GM19043 (cell line): ENCODE results near the gene PRPSAP1.
A peak's percentile ranks its signal among the peaks of the same experiment; 100 is the strongest.
"Not testable (repeated sequence)": the region's sequence is repeated elsewhere in the genome, so short reads cannot be mapped to it uniquely, and the experiment has no call there.

Experiments used
- ATAC-seq: cut with Tn5 transposase; IDR thresholded peaks from one replicate; pipeline ENCODE4 v1.9.1; 2021; ENCODE audit warnings: low read depth; ENCODE audit not compliant: unreplicated experiment

Gene PRPSAP1

DNA sequence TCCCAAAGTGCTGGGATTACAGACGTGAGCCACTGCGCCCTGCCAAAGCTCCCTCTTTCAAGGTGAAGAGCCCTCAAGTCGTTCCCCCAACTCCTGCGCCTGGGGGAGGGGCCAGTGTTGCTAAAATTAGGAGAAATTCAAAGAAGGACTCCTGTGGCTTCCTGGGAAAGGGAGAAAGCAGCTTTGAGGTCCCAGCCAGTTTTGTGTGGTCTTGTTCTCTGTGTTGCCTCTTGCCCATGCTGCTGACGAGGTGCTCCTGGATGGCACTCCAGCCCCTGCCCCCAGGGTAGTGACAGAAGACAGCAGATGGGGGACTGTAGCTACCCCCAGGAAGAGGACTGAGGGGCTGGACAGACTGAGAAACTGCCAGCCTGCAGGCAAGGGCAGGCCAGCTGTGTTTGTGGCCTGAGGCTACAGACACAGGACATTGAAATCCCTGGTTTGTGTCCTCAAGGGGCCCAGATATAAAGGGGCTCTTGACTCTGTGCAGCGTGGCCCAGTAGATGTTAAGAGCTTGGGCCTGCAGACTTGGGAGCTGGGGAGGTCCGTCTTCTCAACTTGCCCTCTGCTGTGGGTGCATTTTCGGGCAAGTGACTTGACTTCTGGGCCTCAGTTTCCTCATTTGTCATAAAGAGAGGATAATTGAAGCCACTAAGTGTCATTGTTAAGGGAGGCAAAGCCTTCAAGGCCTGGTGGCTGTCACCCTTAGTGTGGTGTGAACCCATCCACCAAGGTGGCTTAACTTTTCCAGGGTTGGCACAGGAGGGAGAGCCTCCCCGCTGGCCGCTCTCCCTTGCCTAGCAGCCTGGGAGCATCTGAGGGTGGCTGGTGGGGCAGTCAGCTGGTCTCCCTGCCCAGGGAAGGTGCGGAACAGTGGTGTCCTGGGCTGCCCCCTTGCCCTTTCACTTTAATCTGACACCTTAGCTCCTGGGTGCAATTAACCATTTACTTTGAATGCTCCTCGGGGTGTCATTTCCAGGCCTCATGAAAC lies 84.4 kb downstream of the PRPSAP1 start:
- ATAC-seq, result no peak

DNA sequence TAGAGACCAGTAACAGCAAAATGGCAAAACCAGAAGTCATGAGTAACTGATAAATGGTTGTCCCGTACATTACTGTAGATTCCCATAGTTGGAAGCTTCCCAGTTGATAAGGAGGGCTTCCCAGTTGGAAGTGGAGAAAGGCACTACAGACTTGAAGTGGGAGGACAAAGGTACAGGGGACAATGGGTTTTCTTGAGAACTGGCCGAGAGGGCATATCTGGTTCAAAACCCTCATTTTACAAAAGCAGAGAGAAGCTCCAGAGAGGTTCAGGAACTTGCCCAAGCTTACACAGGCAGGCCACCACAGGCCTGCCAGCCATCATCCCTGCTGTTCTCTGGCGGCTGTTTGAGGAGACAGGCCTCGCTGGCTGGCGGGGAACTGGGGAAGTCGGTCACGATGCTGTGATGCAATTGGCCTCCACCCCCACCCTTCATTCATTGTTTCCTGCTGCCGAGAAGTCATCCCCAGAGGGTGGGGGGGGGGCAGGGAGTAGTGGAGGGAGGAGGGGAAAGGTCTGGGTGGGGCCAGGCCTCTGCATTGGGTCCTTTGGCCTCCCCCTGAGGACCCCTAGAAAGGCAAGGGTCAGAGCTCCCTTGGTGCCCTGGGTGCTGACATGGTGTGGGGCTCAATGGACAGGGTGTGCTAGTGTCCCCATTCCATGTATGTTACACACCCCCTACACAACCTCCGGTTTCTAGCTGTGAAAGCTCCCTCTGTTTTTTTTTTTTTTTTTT lies 85.5 kb downstream of the PRPSAP1 start:
- ATAC-seq, result no peak

DNA sequence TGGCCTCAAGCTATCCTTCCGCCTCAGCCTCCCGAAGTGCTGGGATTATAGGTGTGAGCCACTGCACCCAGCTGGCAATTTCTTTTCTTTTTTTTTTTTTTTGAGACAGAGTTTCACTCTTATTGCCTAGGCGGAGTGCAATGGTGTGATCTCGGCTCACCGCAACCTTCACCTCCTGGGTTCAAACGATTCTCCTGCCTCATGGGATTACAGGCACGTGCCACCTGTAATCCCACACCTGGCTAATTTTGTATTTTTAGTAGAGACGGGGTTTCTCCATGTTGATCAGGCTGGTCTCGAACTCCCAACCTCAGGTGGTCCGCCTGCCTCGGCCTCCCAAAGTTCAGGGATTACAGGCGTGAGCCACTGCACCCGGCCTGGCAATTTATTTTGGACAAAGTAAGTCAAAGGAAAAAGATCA lies 86.1 kb downstream of the PRPSAP1 start:
- not testable (repeated sequence) for ATAC-seq

DNA sequence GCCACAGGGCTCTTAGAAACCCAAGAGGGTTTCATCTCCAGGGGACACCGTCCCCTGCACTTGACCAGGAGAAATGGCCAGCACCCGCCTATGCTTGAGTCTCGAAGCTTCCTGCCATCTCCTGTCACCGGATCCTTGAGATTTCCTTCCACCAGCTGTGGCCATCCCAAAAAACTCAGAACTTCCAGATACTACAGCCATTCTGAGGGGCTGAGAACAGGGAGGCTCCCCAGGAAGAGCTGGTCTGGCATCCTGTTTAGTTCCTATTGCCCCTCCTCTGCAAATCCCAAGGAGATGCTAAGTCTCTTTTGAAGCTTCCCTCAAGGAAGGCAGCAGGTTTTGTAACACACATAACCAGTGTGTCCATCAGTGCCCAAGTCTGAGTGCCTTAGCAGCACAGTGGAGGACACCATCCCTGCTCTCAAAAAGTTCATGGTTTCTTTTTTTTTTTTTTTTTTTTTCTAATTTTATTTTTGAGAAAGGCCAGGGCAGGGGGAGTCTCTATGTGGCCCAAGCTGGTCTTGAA lies 86.6 kb downstream of the PRPSAP1 start:
- no peak for ATAC-seq

DNA sequence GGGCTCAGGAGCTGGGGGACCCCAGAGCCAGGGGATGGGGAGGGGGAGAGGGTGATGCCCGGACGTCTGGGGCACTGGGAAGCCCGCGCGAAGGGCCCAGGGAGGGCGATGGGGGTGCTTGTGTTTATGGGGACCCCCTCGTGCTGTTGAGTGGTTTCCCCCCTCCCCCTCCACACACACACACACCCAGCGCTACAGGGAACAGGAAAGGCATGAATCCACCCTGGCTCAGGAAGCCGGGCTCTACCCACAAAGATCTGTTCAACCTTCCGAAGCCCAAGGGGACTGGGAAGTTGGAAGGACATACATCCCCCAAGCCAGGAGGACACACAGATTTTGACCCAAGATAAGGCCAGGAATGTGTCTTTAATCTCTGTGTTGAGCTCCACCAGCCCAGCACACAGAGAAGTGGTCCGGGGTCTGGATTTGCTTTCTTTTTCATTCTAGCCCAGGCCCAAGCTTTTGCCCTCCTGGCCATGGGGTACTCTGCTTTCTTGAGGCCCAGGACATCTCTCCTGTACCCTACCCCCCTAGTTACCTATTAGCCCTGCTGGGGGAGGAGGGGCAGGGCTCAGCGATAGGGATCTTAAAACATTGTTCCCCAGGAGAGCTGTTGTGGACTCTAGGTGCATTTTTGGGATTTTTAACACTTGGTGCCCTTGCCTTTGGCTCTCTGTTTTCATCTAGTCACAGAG lies 87.3 kb downstream of the PRPSAP1 start:
- no peak for ATAC-seq

DNA sequence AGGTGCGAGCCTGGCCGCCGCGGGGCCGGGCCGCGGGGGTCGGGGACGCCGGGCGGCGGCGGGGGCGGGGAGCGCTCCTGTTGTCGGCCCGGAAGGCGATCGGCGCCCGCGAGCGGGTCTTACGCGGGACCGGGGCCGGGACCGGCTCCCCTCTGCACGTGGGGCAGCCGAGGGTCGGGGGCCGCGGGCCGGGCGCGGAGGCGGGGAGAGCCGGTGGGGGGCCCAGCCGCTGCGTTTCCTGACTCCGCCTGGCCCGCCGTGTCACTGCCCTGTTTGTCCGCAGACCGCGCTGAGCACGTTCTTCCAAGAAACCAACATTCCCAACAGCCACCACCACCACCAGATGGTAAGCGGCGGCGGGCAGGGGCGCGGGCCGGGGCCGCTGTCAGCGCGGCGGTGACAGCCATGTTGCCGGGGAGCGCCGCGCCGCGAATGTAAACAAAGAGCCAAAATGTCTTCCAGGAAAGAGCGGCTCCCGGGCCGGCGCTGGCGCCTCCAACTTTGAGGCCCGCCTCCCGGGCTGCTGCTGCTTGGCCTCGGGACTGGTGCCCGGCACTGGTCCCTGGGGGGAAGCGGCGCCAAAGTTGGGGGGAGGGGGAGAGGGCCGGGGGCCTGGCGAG lies 88.0 kb downstream of the PRPSAP1 start:
- no peak for ATAC-seq

DNA sequence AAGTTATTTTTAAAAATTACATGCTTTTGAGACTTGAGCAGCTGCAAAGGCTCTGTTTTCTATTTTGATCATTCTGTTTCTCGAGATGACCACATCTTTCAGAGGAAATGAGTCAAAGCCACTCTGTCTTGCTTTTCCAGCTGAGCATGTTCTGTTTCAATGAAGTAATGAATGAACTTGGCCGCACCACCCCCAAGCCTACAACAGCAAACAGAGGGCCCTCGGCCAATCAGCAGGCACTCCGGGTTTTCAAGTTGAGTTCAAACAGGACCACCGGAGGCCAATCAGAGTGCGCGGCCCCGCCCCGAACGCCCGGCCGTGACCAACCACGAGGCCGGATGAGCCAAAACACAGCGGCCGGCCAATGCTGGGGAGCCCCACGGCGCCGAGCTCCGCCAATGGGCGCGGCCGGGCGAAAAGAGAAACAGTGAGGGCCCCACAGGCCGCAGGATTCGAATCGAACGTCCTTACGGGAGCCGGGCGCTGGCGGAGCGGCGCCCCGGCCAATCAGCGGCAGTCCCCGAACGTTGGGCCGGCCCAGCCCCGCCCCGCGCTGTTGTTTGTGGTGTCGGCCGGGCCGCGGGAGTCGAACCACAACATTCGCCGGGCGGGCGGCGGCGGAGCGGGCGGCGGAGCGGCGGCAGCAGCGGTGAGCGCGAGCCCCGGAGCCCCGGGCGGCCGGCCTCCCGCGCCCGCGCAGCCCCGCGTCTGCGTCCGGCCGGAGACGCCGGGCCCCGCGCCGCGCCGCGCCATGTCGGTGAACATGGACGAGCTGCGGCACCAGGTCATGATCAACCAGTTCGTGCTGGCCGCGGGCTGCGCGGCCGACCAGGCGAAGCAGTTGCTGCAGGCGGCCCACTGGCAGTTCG lies 88.7 kb downstream of the PRPSAP1 start, which contains the start of gene UBALD2:
Gene UBALD2 (plus strand): TSS at position 594 of the 869 bp plus-strand sequence. CDS start 158 bp downstream, at position 752.
- ATAC-seq, result peak; percentile 68

DNA sequence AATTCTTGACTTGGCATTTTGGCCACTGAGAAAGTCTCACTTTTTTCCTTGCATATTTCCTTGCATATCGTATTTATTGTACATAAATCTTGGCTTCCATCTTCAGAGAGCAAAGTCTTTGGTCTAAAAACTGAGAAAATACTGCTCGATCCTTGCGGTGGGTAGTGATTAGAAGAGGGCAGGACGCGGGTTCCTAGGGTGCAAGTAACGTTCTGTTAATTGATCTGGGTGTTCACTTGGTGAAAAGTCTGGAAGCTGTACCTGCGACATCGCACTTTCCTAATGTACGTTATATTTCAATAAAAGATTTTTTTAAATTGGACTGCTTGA lies 89.3 kb downstream of the PRPSAP1 start:
- ATAC-seq, result no peak

DNA sequence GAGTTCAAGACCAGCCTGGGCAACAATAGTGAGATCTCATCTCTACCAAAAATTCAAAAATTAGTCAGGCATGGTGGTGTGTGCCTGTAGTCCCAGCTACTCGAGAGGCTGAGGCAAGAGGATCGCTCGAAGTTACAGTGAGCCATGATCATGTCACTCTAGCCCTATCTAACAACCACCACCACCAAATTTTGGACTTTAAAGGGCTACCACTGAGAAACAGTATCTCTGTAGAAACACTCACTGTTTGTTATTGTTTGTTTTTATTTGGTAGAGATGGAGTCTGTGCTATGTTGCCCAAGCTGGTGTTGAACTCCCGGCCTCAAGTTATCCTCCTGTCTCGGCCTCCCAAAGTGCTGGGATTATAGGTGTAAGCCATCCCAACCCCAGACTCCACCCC lies 89.8 kb downstream of the PRPSAP1 start:
- no peak for ATAC-seq

DNA sequence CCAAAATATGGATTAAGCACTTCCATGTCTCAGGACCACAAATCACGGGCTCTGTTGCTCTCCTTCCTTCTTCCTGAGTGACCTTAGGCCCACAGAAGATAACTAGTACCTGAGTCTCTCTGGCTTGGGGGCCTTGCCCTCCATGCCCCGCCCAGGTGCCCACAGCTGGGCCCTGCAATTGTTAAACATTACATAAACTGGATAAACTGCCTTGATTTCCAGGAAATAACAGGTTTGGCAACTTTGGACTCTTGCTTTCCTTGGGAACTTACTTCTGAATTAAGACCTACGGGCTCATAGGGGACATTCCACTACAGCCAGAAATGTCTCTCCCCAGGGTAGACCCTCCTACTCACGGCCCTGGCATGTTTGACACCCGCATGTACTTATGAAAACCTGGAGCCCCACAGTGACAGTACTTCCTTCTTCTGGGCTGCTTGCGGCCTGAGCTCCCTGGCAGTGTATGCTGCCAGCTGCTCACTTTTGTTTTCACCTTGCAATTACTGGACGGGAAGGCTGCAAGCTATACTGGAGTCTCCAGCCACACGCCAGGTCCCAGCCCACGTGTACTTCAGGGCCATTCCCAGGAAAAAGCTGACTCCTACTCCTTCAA lies 90.9 kb downstream of the PRPSAP1 start:
- no peak for ATAC-seq

DNA sequence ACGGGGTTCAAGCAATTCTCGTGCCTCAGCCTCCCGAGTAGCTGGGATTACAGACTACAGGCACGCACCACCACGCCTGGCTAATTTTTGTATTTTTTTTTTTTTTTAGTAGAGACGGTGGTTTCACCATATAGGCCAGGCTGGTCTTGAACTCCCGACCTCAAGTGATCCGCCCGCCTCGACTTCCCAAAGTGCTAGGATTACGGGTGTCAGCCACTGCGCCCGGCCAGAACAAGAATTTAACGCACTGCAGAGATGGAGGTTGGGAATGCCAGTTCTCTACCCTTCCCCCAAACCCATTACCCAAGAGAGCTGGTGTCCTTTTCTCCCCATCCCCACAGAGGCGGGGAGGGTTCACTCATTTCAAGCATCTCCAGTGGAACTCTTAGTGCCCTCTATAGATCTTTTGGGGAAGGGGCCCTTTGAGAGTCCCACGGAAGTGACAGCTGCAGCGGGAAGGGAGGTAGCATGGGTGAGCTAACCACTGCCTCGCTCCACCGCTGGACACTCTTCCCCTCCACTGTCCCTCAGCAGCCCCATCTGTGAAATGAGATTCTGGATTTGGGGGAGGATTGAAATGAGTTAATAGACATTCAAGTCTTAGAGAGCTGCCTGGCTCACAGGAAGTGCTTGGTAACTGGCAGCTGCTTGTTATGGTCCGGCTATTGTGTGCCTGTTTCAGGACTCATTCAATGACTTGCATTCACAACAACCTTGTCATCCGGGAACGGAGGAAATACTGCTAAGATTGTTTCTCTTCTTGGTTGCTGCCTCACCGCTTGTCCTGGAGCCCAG lies 92.1 kb downstream of the PRPSAP1 start:
- ATAC-seq, result no peak

DNA sequence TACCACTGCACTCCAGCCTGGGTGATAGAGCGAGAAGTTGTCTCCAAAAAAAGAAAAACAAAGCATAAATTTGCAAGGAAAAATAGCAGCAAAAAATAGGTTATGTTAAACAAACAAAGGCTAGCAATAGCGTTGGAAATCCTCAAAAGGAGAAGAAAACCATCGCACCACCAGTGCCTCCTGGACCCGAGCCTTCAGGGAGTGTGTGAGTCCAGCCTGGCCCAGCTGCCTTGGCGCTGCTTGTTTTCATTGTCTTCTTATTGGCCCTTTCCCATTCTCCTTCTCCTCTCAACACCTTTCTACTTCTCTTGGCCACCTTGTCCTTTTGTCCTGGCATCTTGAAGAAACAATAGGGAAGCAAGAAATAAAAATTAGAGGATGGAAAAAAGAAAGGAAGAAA lies 93.0 kb downstream of the PRPSAP1 start:
- no peak for ATAC-seq

DNA sequence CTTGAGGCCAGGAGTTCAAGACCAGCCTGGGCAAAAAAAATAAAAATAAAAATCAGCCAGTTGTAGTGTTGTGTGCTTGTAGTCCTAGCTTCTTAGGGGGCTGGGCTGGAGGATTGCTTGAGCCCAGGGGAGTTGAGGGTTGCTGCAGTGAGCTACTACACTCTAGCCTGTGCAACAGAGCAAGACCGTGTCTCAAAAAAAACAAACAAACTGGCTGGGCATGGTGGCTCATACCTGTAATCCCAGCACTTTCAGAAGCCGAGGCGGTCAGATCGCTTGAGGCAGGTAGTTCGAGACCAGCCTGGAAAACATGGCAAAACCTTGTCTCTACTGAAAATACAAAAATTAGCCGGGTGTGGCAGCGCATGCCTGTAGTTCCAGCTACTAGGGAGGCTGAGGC lies 93.5 kb downstream of the PRPSAP1 start:
- ATAC-seq, result no peak
